ENCODE data around the gene ROPN1L.

DNA sequence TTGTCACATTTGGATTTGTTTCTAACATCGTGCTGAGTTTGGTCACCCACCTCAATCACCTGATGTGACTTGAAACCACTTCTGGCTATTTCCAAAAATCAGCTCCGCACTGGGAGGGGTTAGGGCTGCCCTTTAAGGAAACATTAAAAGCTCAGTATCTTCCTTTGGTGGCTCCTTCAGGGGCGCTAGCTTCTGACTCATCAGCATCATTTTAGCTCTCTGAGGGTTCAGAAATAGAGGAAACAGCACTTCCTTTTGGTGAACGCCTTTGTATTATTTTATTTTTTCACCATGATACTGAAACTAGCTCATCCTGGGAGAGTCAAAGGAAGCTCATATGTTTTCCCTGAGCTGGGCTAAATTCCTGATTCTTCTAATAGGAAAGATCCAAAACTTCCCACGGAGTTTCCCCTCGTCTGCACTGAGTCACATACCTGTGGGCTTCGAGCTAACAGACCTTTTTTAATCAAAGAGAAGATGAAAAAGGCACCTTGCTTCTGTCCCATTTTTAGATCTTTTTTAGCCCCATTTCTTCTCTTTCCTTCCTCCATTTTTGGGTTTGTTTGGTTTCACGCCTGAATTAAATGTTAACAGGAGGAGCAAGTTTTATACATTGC, 48.2 kb downstream of the ROPN1L start:
- TF ChIP-seq, protein P1, sequence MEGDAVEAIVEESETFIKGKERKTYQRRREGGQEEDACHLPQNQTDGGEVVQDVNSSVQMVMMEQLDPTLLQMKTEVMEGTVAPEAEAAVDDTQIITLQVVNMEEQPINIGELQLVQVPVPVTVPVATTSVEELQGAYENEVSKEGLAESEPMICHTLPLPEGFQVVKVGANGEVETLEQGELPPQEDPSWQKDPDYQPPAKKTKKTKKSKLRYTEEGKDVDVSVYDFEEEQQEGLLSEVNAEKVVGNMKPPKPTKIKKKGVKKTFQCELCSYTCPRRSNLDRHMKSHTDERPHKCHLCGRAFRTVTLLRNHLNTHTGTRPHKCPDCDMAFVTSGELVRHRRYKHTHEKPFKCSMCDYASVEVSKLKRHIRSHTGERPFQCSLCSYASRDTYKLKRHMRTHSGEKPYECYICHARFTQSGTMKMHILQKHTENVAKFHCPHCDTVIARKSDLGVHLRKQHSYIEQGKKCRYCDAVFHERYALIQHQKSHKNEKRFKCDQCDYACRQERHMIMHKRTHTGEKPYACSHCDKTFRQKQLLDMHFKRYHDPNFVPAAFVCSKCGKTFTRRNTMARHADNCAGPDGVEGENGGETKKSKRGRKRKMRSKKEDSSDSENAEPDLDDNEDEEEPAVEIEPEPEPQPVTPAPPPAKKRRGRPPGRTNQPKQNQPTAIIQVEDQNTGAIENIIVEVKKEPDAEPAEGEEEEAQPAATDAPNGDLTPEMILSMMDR (IDR thresholded peaks at IDR 0.05), result no peak
- TF ChIP-seq POLR2A (IDR thresholded peaks at IDR 0.05), result no peak

Measured in body of pancreas (tissue), 4 donors.